Spleen (tissue), 11 donors: ENCODE data around the gene U2SURP. TPM values are rescaled to one million over a fixed set of nuclear protein-coding genes. Genes with fewer than 3 reads are reported as not detected.
"Not testable (repeated sequence)": the region's sequence is repeated elsewhere in the genome, so short reads cannot be mapped to it uniquely, and the experiment has no call there.

ENCODE experiments used
- DNase-seq: peaks from one replicate; pipeline ENCODE4 v3.0.0-alpha.2; 2020
- H3K27ac ChIP-seq, 8 donors: fragments of 200-600 bp; sonication (generic) in 7 of 8; 1 replicate in 4 of 8; 2 replicates in 4 of 8; pipeline versions ENCODE4 v1.5.0 to v1.8.0; 2016 to 2021; ENCODE audit warnings: inconsistent platforms in 4 of 8, mild to moderate bottlenecking in 4 of 8, moderate library complexity in 1 of 8
- H3K27me3 ChIP-seq, 7 donors: fragments of 200-600 bp; sonication (generic) in 6 of 7; replicated peaks in 1 of 7; 1 replicate in 4 of 7; 2 replicates in 3 of 7; pipeline versions ENCODE4 v1.5.0 to v1.8.0; 2016 to 2021; ENCODE audit warnings: inconsistent platforms in 3 of 7, mild to moderate bottlenecking in 1 of 7
- H3K36me3 ChIP-seq, 6 donors: fragments of 200-600 bp; sonication (generic) in 5 of 6; 1 replicate in 4 of 6; 2 replicates in 2 of 6; pipeline versions ENCODE4 v1.5.0 to v1.8.0; 2016 to 2021; ENCODE audit warnings: inconsistent platforms in 2 of 6
- H3K4me1 ChIP-seq, 6 donors: fragments of 200-600 bp; sonication (generic) in 5 of 6; 1 replicate in 3 of 6; 2 replicates in 3 of 6; pipeline versions ENCODE4 v1.5.0 to v1.8.0; 2016 to 2021; ENCODE audit warnings: inconsistent platforms in 3 of 6
- H3K4me3 ChIP-seq, 8 donors: fragments of 200-600 bp; sonication (generic) in 7 of 8; 1 replicate in 4 of 8; 2 replicates in 4 of 8; pipeline versions ENCODE4 v1.5.0 to v1.8.0; 2016 to 2021; ENCODE audit warnings: inconsistent platforms in 4 of 8, mild to moderate bottlenecking in 4 of 8, moderate library complexity in 2 of 8
- H3K9me3 ChIP-seq, 8 donors: fragments of 200-600 bp; sonication (generic) in 7 of 8; 1 replicate in 4 of 8; 2 replicates in 4 of 8; pipeline versions ENCODE4 v1.5.0 to v1.8.0; 2016 to 2021; ENCODE audit warnings: inconsistent platforms in 4 of 8
- CTCF ChIP-seq, 11 experiments: fragments of 200-600 bp in 7 of 11; fragments of 450-650 bp in 4 of 11; sonication (generic) in 4 of 11; IDR thresholded peaks in 8 of 11; conservative IDR thresholded peaks in 3 of 11; 1 replicate in 7 of 11; 2 replicates in 4 of 11; pipeline versions ENCODE4 v1.4.0 to v1.8.0; 2016 to 2021; ENCODE audit warnings: antibody characterized with exemption in 11 of 11, inconsistent platforms in 4 of 11, mild to moderate bottlenecking in 1 of 11
- POLR2A ChIP-seq, 3 donors: fragments of 450-650 bp; IDR thresholded peaks; one replicate each; pipeline ENCODE4 v1.5.1; 2017; ENCODE audit warnings: antibody characterized with exemption in 3 of 3, mild to moderate bottlenecking in 1 of 3
- POLR2AphosphoS5 ChIP-seq, 3 donors: sonication (generic); formaldehyde crosslinking; IDR thresholded peaks; one replicate each; pipeline ENCODE4 v1.5.1; 2017; ENCODE audit warnings: antibody characterized with exemption in 3 of 3
- WGBS, 5 donors: extraction: QIAGEN DNeasy Blood & Tissue Kit in 3 of 5; methylation state at CpG; one replicate each; pipeline versions ENCODE4 v1.1.5 to v1.1.7; 2013 to 2018; 5-methylcytosine and 5-hydroxymethylcytosine counted together
- intact Hi-C: fragments of 100-400 bp; cut with DNase I; formaldehyde crosslinking; loops from one replicate; pipeline ENCODE4 v1.15.0; 2023; ENCODE audit warnings: low total_unique reads
- polyA plus RNA-seq, 3 donors: library from polyadenylated mRNA; stranded (reverse); fragments of 200-250 nt; gene quantifications; one replicate each; pipeline ENCODE4 v1.2.1, GENCODE V29; 2013
- total RNA-seq, 7 donors: library from RNA; depleted of rRNA in 3 of 7; stranded (reverse); fragments of >200 nt in 3 of 7; fragmentation: NEBNext Ultra II Directional in 4 of 7; extraction: Animal tissue kit (Norgen Biotek cat#: 25700) in 4 of 7; gene quantifications; one replicate each; pipeline versions ENCODE4 v1.1.0 to v1.2.1, GENCODE V29; 2016 to 2021
- donor health status: healthy with polysubstance abuse.
- donor health status: DM: no; HTN: no; CAD: no; lungs with moderate emphysema.
- donor health status: DM: no; HTN: no; CAD: no.
- donor health status: Bipolar disorder and iron deficiency.
- donor health status: healthy.
- donor health status: DM: no; HTN: no; CAD: no.
- donor health status: DM: yes; HTN: yes; CAD: no.

U2SURP gene
- total and polyA plus RNA-seq, 10 donors, result 29.7 to 130 (median 94.6) TPM

- H3K4me1 ChIP-seq, result peaks cover 0 to 13% (median 5%) of the 10 kb centered on the region in 6 donors
- 66 to 95% (median 93%) methylated on average over 2 of the region's 2 CpGs for WGBS, 5 donors
- H3K4me3 ChIP-seq, result no peak overlapping the region
- H3K9me3 ChIP-seq, result no peaks in the 10 kb centered on the region
- H3K27ac ChIP-seq, result no peak overlapping the region
- intact Hi-C loops, result no loop called here
- peaks cover 0 to 100% (median 68%) of the 10 kb centered on the region in 6 donors for H3K36me3 ChIP-seq
- no peak for DNase-seq
- no peaks in the 10 kb centered on the region for H3K27me3 ChIP-seq
- TF ChIP-seq CTCF (IDR thresholded peaks at IDR 0.05 in 8 of 11, conservative IDR thresholded peaks at IDR 0.05 in 3 of 11), result no peak
- TF ChIP-seq POLR2A (IDR thresholded peaks at IDR 0.05), result no peak
- no peak for TF ChIP-seq POLR2AphosphoS5 (IDR thresholded peaks at IDR 0.05)
These were observed 30.0 kb downstream of the U2SURP start for GRCh38 chr3:143031327-143031726.

- intact Hi-C loops, H3K27ac ChIP-seq, H3K9me3 ChIP-seq, H3K4me3 ChIP-seq, H3K27me3 ChIP-seq, DNase-seq: not testable (repeated sequence)
- Histone ChIP-seq H3K4me1 (peaks cover 0 to 18% (median 5%) of the 10 kb centered on the region in 6 donors), H3K36me3 (peaks cover 0 to 100% (median 69%) of the 10 kb centered on the region in 6 donors)
- WGBS, 5 donors, result 89 to 95% (median 92%) methylated on average over 4 of the region's 4 CpGs
These were observed 30.5 kb downstream of the U2SURP start for GRCh38 chr3:143031796-143032387.

- DNase-seq, result no peak
- no peak overlapping the region for H3K4me3 ChIP-seq
These were observed 34.3 kb downstream of the U2SURP start for GRCh38 chr3:143035466-143036211.

GRCh38 chr3:143036557-143036956 is 35.2 kb downstream of the U2SURP start:
- no peak overlapping the region for H3K4me3 ChIP-seq
- H3K27me3 ChIP-seq, result no peaks in the 10 kb centered on the region
- intact Hi-C loops, result no loop called here
- peak overlapping the region in 2 of 8 donors; percentile 22 to 37 for H3K27ac ChIP-seq
- H3K4me1 ChIP-seq, result peaks cover 0 to 22% (median 5%) of the 10 kb centered on the region in 6 donors
- H3K36me3 ChIP-seq, result peaks cover 0 to 97% (median 50%) of the 10 kb centered on the region in 6 donors
- 48 to 74% (median 51%) methylated on average over 2 of the region's 2 CpGs for WGBS, 5 donors
- no peak for DNase-seq
- TF ChIP-seq POLR2AphosphoS5 (IDR thresholded peaks at IDR 0.05), result no peak
- TF ChIP-seq POLR2A (IDR thresholded peaks at IDR 0.05), result no peak
- TF ChIP-seq CTCF (IDR thresholded peaks at IDR 0.05 in 8 of 11, conservative IDR thresholded peaks at IDR 0.05 in 3 of 11), result no peak
- H3K9me3 ChIP-seq, result no peaks in the 10 kb centered on the region

More at GRCh38 chr3:143035466-143036211, 34.3 kb downstream of the U2SURP start:
- Histone ChIP-seq H3K9me3 (no peaks in the 10 kb centered on the region), H3K4me1 (peaks cover 0 to 22% (median 5%) of the 10 kb centered on the region in 6 donors), H3K27me3 (no peaks in the 10 kb centered on the region), H3K27ac (peak overlapping the region in 1 of 8 donors; percentile 37), H3K36me3 (peaks cover 0 to 99% (median 56%) of the 10 kb centered on the region in 6 donors)
- TF ChIP-seq POLR2A (IDR thresholded peaks at IDR 0.05) (no peak), POLR2AphosphoS5 (IDR thresholded peaks at IDR 0.05) (no peak), CTCF (IDR thresholded peaks at IDR 0.05 in 8 of 11, conservative IDR thresholded peaks at IDR 0.05 in 3 of 11) (no peak)
- intact Hi-C loops, result no loop called here
- WGBS, 5 donors, result 72 to 93% (median 80%) methylated on average over 3 of the region's 3 CpGs
